Measurements from ENCODE around the gene KCNMA1. TPM values are rescaled to one million over a fixed set of nuclear protein-coding genes. Genes with fewer than 3 reads are reported as not detected.

KCNMA1 gene
- total RNA-seq, 3 donors from 2014 or later: 13.6 to 37.8 (median 15.1) TPM

DNA sequence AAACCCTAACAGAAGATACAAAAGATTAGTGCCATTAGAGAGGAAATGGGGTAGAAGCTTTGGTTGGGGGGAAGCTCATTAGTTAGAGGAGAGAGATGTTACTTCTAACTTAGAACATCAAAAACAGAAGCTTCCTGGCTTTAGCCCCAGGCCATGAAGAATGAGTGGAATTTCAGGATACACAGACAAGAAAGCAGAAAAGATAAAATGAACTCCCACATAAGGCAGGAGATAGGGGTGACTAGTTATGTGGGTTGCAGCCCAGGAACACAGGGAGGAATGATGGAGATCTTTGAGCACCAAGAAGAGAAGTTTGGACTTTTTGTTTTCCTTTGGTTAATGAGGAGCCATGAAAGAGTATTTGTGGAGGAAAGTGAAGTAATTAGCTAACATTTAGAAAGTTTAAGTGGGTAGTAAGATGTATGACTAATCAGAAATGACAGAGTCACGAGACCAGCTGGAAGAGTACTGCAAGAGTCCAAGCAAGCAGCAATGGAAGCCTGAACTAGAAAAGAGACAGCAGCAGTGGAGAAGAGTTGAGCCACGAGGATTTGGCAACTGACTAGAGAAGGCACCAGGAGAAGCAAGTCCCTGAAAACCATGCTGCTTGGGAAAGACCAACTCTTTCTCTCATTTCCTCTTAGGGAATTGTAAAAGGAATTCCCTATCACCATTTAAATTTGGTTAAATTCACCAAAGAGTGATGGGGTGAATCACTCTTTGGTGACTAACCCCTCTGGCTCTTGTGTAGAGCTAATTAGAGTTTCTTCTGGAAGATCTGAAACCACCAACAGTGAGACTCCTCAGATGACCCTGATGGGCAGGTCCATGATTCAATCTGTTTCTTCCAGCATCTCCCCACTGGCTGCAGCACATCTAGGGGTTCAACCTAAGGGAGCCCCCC is 131.9 kb downstream of the KCNMA1 start:
- Histone ChIP-seq H3K27me3 (no peaks in the 10 kb centered on the region), H3K4me1 (no peaks in the 10 kb centered on the region), H3K36me3 (no peaks in the 10 kb centered on the region), H3K9me3 (no peaks in the 10 kb centered on the region), H3K27ac (no peak overlapping the region), H3K4me3 (no peak overlapping the region)
- intact Hi-C loops (cut with DNase I; ENCODE audit: low total_unique reads): no loop called here
- no peak for DNase-seq (ENCODE audit: low spot score in 2 of 2)
- TF ChIP-seq POLR2AphosphoS5 (IDR thresholded peaks at IDR 0.05): no peak
- TF ChIP-seq, protein P1, sequence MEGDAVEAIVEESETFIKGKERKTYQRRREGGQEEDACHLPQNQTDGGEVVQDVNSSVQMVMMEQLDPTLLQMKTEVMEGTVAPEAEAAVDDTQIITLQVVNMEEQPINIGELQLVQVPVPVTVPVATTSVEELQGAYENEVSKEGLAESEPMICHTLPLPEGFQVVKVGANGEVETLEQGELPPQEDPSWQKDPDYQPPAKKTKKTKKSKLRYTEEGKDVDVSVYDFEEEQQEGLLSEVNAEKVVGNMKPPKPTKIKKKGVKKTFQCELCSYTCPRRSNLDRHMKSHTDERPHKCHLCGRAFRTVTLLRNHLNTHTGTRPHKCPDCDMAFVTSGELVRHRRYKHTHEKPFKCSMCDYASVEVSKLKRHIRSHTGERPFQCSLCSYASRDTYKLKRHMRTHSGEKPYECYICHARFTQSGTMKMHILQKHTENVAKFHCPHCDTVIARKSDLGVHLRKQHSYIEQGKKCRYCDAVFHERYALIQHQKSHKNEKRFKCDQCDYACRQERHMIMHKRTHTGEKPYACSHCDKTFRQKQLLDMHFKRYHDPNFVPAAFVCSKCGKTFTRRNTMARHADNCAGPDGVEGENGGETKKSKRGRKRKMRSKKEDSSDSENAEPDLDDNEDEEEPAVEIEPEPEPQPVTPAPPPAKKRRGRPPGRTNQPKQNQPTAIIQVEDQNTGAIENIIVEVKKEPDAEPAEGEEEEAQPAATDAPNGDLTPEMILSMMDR (IDR thresholded peaks at IDR 0.05): no peak
- TF ChIP-seq POLR2A (IDR thresholded peaks at IDR 0.05): no peak

DNA sequence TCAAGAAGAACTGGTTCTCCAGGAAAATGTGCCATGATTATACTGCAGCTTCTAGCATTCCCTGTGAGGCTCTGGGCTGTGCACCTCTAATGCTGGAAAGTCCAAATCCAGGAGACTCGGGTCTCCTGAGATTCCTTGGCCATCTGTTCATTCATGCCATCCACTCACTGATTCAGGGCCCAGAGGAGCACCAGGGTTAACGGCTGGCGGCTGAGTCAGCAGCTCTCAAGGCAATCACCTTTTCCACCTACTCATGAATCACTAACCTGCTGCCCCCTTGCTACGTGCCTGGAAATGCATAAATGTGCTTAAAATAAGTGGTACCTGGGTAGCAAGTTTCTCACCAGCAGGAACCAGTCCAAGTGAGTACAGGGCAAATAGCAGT is 132.7 kb downstream of the KCNMA1 start:
- no peak for DNase-seq (ENCODE audit: low spot score in 2 of 2)
- H3K9me3 ChIP-seq: no peaks in the 10 kb centered on the region
- intact Hi-C loops (cut with DNase I; ENCODE audit: low total_unique reads): no loop called here
- no peak overlapping the region for H3K4me3 ChIP-seq
- H3K27me3 ChIP-seq: no peaks in the 10 kb centered on the region
- H3K36me3 ChIP-seq: no peaks in the 10 kb centered on the region
- TF ChIP-seq POLR2A (IDR thresholded peaks at IDR 0.05) (no peak), POLR2AphosphoS5 (IDR thresholded peaks at IDR 0.05) (no peak)
- TF ChIP-seq, protein P1 (IDR thresholded peaks at IDR 0.05): no peak
- no peaks in the 10 kb centered on the region for H3K4me1 ChIP-seq
- H3K27ac ChIP-seq: no peak overlapping the region

DNA sequence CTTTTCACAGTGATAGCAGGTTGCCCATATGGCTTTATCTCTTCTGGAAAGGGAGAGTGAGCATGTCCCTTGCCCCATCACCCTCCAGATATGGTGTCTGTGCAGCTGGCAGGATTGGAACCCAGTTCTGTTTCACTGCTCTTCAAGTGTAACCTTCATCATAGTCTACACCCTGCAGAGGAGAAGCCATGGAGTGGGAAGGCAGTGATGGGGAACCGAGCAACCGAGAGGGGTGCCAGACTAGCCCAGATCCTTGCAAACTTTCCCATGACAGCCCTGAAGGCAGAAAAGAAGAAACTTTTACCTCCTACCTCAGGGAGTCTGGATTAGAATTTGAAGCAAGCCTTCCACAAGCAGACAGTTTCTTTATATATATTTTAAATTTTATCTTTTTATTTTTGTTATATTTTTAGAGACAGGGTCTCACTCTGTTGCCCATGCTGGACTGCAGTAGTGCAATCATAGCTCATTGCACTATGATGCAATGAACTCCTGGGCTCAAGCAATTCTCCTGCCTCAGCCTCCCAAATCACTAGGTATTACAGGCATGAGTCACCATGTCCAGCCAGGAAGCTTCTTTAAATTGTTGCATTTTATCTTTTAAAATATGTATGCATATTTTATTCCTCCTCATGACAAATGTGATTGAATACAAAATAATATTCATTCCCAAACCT is 133.3 kb downstream of the KCNMA1 start:
- no peaks in the 10 kb centered on the region for H3K9me3 ChIP-seq
- no peaks in the 10 kb centered on the region for H3K4me1 ChIP-seq
- intact Hi-C loops (cut with DNase I; ENCODE audit: low total_unique reads): no loop called here
- H3K36me3 ChIP-seq: no peaks in the 10 kb centered on the region
- DNase-seq (ENCODE audit: low spot score in 2 of 2): no peak
- H3K27ac ChIP-seq: no peak overlapping the region
- TF ChIP-seq, protein P1 (IDR thresholded peaks at IDR 0.05): no peak
- TF ChIP-seq POLR2AphosphoS5 (IDR thresholded peaks at IDR 0.05) (no peak), POLR2A (IDR thresholded peaks at IDR 0.05) (no peak)
- H3K27me3 ChIP-seq: no peaks in the 10 kb centered on the region
- no peak overlapping the region for H3K4me3 ChIP-seq

- H3K4me1 ChIP-seq: no peaks in the 10 kb centered on the region
- H3K27me3 ChIP-seq: no peaks in the 10 kb centered on the region
- no peak overlapping the region for H3K4me3 ChIP-seq
- H3K36me3 ChIP-seq: no peaks in the 10 kb centered on the region
- TF ChIP-seq, protein P1 (IDR thresholded peaks at IDR 0.05): no peak
- TF ChIP-seq POLR2A (IDR thresholded peaks at IDR 0.05) (no peak), POLR2AphosphoS5 (IDR thresholded peaks at IDR 0.05) (no peak)
- H3K9me3 ChIP-seq: no peaks in the 10 kb centered on the region
- DNase-seq (ENCODE audit: low spot score in 2 of 2): no peak
- intact Hi-C loops (cut with DNase I; ENCODE audit: low total_unique reads): no loop called here
- no peak overlapping the region for H3K27ac ChIP-seq
Measured at GRCh38 chr10:77501846-77502261, 135.8 kb downstream of the KCNMA1 start.
